Measurements from ENCODE around the gene MYL6.
"Not testable (repeated sequence)": the region's sequence is repeated elsewhere in the genome, so short reads cannot be mapped to it uniquely, and the experiment has no call there.

The MYL6 gene

GRCh38 chr12:56129942-56130495 is 28.1 kb upstream of the MYL6 start:
- DNase-seq, result no peak

GRCh38 chr12:56130876-56131275 is 27.3 kb upstream of the MYL6 start:
- DNase-seq, result no peak

GRCh38 chr12:56134897-56135296 is 23.3 kb upstream of the MYL6 start:
- no peak for DNase-seq

GRCh38 chr12:56137853-56138571 is 20.1 kb upstream of the MYL6 start:
- no peak for DNase-seq

- DNase-seq, result no peak
Observed at GRCh38 chr12:56141946-56142784, 16.0 kb upstream of the MYL6 start.

GRCh38 chr12:56143217-56143616 is 14.9 kb upstream of the MYL6 start:
- no peak for DNase-seq

GRCh38 chr12:56143870-56144269 is 14.3 kb upstream of the MYL6 start:
- no peak for DNase-seq

GRCh38 chr12:56145217-56145616 is 12.9 kb upstream of the MYL6 start:
- no peak for DNase-seq

- DNase-seq, result no peak
Observed at GRCh38 chr12:56146492-56147460, 11.4 kb upstream of the MYL6 start.

GRCh38 chr12:56150563-56150962 is 7.6 kb upstream of the MYL6 start:
- no peak for DNase-seq

GRCh38 chr12:56151672-56152131 is 6.5 kb upstream of the MYL6 start:
- peak; percentile 31 for DNase-seq

- DNase-seq, result peak; percentile 94
Observed at GRCh38 chr12:56152132-56152755, 5.9 kb upstream of the MYL6 start, which contains the start of gene MYL6B. MYL6B (plus strand) TSS chr12:56152587; CDS start chr12:56153919, 1,332 bp downstream.

GRCh38 chr12:56152756-56153677 is 5.1 kb upstream of the MYL6 start:
- no peak for DNase-seq

- DNase-seq, result no peak
Observed at GRCh38 chr12:56153678-56154065, 4.5 kb upstream of the MYL6 start.

GRCh38 chr12:56154246-56154771 is 3.9 kb upstream of the MYL6 start:
- DNase-seq, result peak; percentile 49

GRCh38 chr12:56154818-56155217 is 3.3 kb upstream of the MYL6 start:
- DNase-seq, result no peak

- DNase-seq, result no peak
Observed at GRCh38 chr12:56155256-56155845, 2.8 kb upstream of the MYL6 start.

GRCh38 chr12:56156464-56157200 is 1.5 kb upstream of the MYL6 start:
- not testable (repeated sequence) for DNase-seq

Measured in right hindlimb (tissue), 1 donor.